Stimulated activated naive B cell treated with anti-CD40 and anti-IgM and Interleukin-4, amounts not matched to agents 10 μg/mL and 1 μg/mL and 100 μg/mL, for 72 hours (primary cell): Measurements from ENCODE around the gene ACR.

Experiments
- ATAC-seq, 2 donors: fragments of 150-1000 bp; cut with Tn5 transposase; replicated peaks; 2 replicates each; pipeline ENCODE4 v1.10.0; 2021; ENCODE audit warnings: moderate library complexity in 1 of 2
- DNase-seq: peaks from one replicate; pipeline ENCODE4 v3.0.0; 2021
- H3K27ac Mint-ChIP-seq: one replicate; pipeline ENCODE4 v1.8.0; 2022; ENCODE audit warnings: mild to moderate bottlenecking, mixed read lengths
- H3K27me3 Mint-ChIP-seq, 2 donors: one replicate each; pipeline ENCODE4 v1.8.0; 2022; ENCODE audit warnings: mixed read lengths in 2 of 2
- H3K36me3 Mint-ChIP-seq, 2 donors: one replicate each; pipeline ENCODE4 v1.8.0; 2022; ENCODE audit warnings: mixed read lengths in 2 of 2, mild to moderate bottlenecking in 1 of 2
- H3K4me1 Mint-ChIP-seq, 2 donors: one replicate each; pipeline ENCODE4 v1.8.0; 2022; ENCODE audit warnings: mixed read lengths in 2 of 2, mild to moderate bottlenecking in 1 of 2
- H3K4me3 Mint-ChIP-seq, 2 donors: one replicate each; pipeline ENCODE4 v1.8.0; 2022; ENCODE audit warnings: mild to moderate bottlenecking in 2 of 2, mixed read lengths in 2 of 2, moderate library complexity in 1 of 2
- H3K9me3 Mint-ChIP-seq, 2 donors: one replicate each; pipeline ENCODE4 v1.8.0; 2022; ENCODE audit warnings: mixed read lengths in 2 of 2, mild to moderate bottlenecking in 1 of 2

The ACR gene

GRCh38 chr22:50708996-50709395, 29.0 kb upstream of the ACR start:
- peaks cover 5% of the 10 kb centered on the region in 2 donors for H3K9me3 Mint-ChIP-seq
- H3K27me3 Mint-ChIP-seq, result peaks cover 0 to 3% of the 10 kb centered on the region in 2 donors
- no peak for DNase-seq
- H3K36me3 Mint-ChIP-seq, result no peaks in the 10 kb centered on the region
- H3K27ac Mint-ChIP-seq, result no peak overlapping the region
- H3K4me1 Mint-ChIP-seq, result peaks cover 0 to 3% of the 10 kb centered on the region in 2 donors
- no peak overlapping the region for H3K4me3 Mint-ChIP-seq
- ATAC-seq, result no peak

- Mint-ChIP-seq H3K27ac (no peak overlapping the region), H3K4me1 (peaks cover 0 to 3% of the 10 kb centered on the region in 2 donors), H3K9me3 (peaks cover 5% of the 10 kb centered on the region in 2 donors), H3K36me3 (no peaks in the 10 kb centered on the region), H3K27me3 (peaks cover 0 to 3% of the 10 kb centered on the region in 2 donors), H3K4me3 (no peak overlapping the region)
- no peak for ATAC-seq
- DNase-seq, result no peak
Observed at GRCh38 chr22:50710221-50710620, 27.8 kb upstream of the ACR start.

- Mint-ChIP-seq H3K4me3 (no peak overlapping the region), H3K9me3 (peaks cover 5% of the 10 kb centered on the region in 2 donors), H3K27me3 (peaks cover 0 to 3% of the 10 kb centered on the region in 2 donors), H3K4me1 (peaks cover 0 to 3% of the 10 kb centered on the region in 2 donors), H3K27ac (no peak overlapping the region), H3K36me3 (no peaks in the 10 kb centered on the region)
- ATAC-seq, result no peak
- no peak for DNase-seq
Observed at GRCh38 chr22:50710886-50711285, 27.1 kb upstream of the ACR start.

- H3K4me3 Mint-ChIP-seq, result no peak overlapping the region
- H3K9me3 Mint-ChIP-seq, result peaks cover 5% of the 10 kb centered on the region in 2 donors
- ATAC-seq (no peak), DNase-seq (no peak)
- no peak overlapping the region for H3K27ac Mint-ChIP-seq
- no peaks in the 10 kb centered on the region for H3K36me3 Mint-ChIP-seq
- H3K27me3 Mint-ChIP-seq, result peaks cover 3 to 6% of the 10 kb centered on the region in 2 donors
- peaks cover 0 to 3% of the 10 kb centered on the region in 2 donors for H3K4me1 Mint-ChIP-seq
Observed at GRCh38 chr22:50711446-50712340, 26.3 kb upstream of the ACR start.

GRCh38 chr22:50712341-50713007, 25.5 kb upstream of the ACR start:
- DNase-seq (no peak), ATAC-seq (no peak)
- Mint-ChIP-seq H3K27me3 (peaks cover 1 to 6% of the 10 kb centered on the region in 2 donors), H3K36me3 (no peaks in the 10 kb centered on the region), H3K4me1 (peaks cover 0 to 3% of the 10 kb centered on the region in 2 donors), H3K9me3 (peaks cover 5% of the 10 kb centered on the region in 2 donors), H3K4me3 (no peak overlapping the region), H3K27ac (no peak overlapping the region)

GRCh38 chr22:50713008-50713385, 25.0 kb upstream of the ACR start:
- Mint-ChIP-seq H3K27ac (no peak overlapping the region), H3K4me3 (no peak overlapping the region), H3K9me3 (peaks cover 5% of the 10 kb centered on the region in 2 donors), H3K27me3 (peaks cover 0 to 6% of the 10 kb centered on the region in 2 donors), H3K36me3 (no peaks in the 10 kb centered on the region), H3K4me1 (peaks cover 0 to 3% of the 10 kb centered on the region in 2 donors)
- ATAC-seq (no peak), DNase-seq (no peak)

GRCh38 chr22:50713571-50714056, 24.4 kb upstream of the ACR start:
- no peak for ATAC-seq
- peaks cover 0 to 3% of the 10 kb centered on the region in 2 donors for H3K4me1 Mint-ChIP-seq
- no peaks in the 10 kb centered on the region for H3K36me3 Mint-ChIP-seq

GRCh38 chr22:50714150-50714549, 23.9 kb upstream of the ACR start:
- Mint-ChIP-seq H3K36me3 (no peaks in the 10 kb centered on the region), H3K27me3 (peaks cover 0 to 6% of the 10 kb centered on the region in 2 donors), H3K4me1 (peaks cover 0 to 3% of the 10 kb centered on the region in 2 donors), H3K4me3 (no peak overlapping the region), H3K27ac (no peak overlapping the region), H3K9me3 (peaks cover 5% of the 10 kb centered on the region in 2 donors)
- no peak for DNase-seq
- ATAC-seq, result no peak

More at GRCh38 chr22:50713571-50714056, 24.4 kb upstream of the ACR start:
- peaks cover 5% of the 10 kb centered on the region in 2 donors for H3K9me3 Mint-ChIP-seq
- DNase-seq, result no peak
- H3K27me3 Mint-ChIP-seq, result peaks cover 0 to 6% of the 10 kb centered on the region in 2 donors
- H3K27ac Mint-ChIP-seq, result no peak overlapping the region
- H3K4me3 Mint-ChIP-seq, result no peak overlapping the region

GRCh38 chr22:50714631-50715179, 23.3 kb upstream of the ACR start:
- Mint-ChIP-seq H3K9me3 (peaks cover 5% of the 10 kb centered on the region in 2 donors), H3K4me1 (peaks cover 0 to 3% of the 10 kb centered on the region in 2 donors), H3K4me3 (no peak overlapping the region), H3K27me3 (peaks cover 0 to 6% of the 10 kb centered on the region in 2 donors), H3K36me3 (no peaks in the 10 kb centered on the region), H3K27ac (no peak overlapping the region)
- ATAC-seq (no peak), DNase-seq (no peak)

GRCh38 chr22:50715250-50715649, 22.8 kb upstream of the ACR start:
- ATAC-seq (no peak), DNase-seq (no peak)
- no peaks in the 10 kb centered on the region for H3K36me3 Mint-ChIP-seq
- no peak overlapping the region for H3K4me3 Mint-ChIP-seq
- peaks cover 5% of the 10 kb centered on the region in 2 donors for H3K9me3 Mint-ChIP-seq
- H3K27ac Mint-ChIP-seq, result no peak overlapping the region
- peaks cover 0 to 3% of the 10 kb centered on the region in 2 donors for H3K4me1 Mint-ChIP-seq
- H3K27me3 Mint-ChIP-seq, result peaks cover 0 to 6% of the 10 kb centered on the region in 2 donors

GRCh38 chr22:50715776-50716175, 22.2 kb upstream of the ACR start:
- no peak for ATAC-seq
- DNase-seq, result no peak
- Mint-ChIP-seq H3K9me3 (peaks cover 3% of the 10 kb centered on the region in 2 donors), H3K36me3 (no peaks in the 10 kb centered on the region), H3K4me3 (no peak overlapping the region), H3K27me3 (peaks cover 0 to 6% of the 10 kb centered on the region in 2 donors), H3K27ac (no peak overlapping the region), H3K4me1 (peaks cover 0 to 3% of the 10 kb centered on the region in 2 donors)

GRCh38 chr22:50716290-50717024, 21.5 kb upstream of the ACR start:
- no peaks in the 10 kb centered on the region for H3K4me1 Mint-ChIP-seq
- no peak overlapping the region for H3K27ac Mint-ChIP-seq
- DNase-seq (no peak), ATAC-seq (no peak)
- no peaks in the 10 kb centered on the region for H3K36me3 Mint-ChIP-seq
- H3K4me3 Mint-ChIP-seq, result no peak overlapping the region
- no peaks in the 10 kb centered on the region for H3K9me3 Mint-ChIP-seq
- peaks cover 0 to 6% of the 10 kb centered on the region in 2 donors for H3K27me3 Mint-ChIP-seq

GRCh38 chr22:50717709-50718351, 20.2 kb upstream of the ACR start:
- no peaks in the 10 kb centered on the region for H3K36me3 Mint-ChIP-seq
- no peak overlapping the region for H3K4me3 Mint-ChIP-seq
- H3K27me3 Mint-ChIP-seq, result peaks cover 0 to 6% of the 10 kb centered on the region in 2 donors
- no peak for DNase-seq
- no peak for ATAC-seq
- H3K4me1 Mint-ChIP-seq, result no peaks in the 10 kb centered on the region
- no peaks in the 10 kb centered on the region for H3K9me3 Mint-ChIP-seq
- H3K27ac Mint-ChIP-seq, result no peak overlapping the region
